Coronary artery (tissue), 2 donors: ENCODE data around the gene C5AR2.
"Not testable (repeated sequence)": the region's sequence is repeated elsewhere in the genome, so short reads cannot be mapped to it uniquely, and the experiment has no call there.

Source experiments
- DNase-seq: peaks from one replicate; pipeline ENCODE4 v3.0.0-alpha.2; 2017; ENCODE audit warnings: low spot score
- H3K27ac ChIP-seq, 2 donors: fragments of 200-600 bp; sonication (generic); one replicate each; pipeline ENCODE4 v1.5.1; 2016 to 2019
- H3K4me3 ChIP-seq: fragments of 200-600 bp; sonication (generic); 2 replicates; pipeline ENCODE4 v1.5.1; 2016; ENCODE audit warnings: mild to moderate bottlenecking, moderate library complexity
- TF ChIP-seq, protein P1 (sequence below): fragments of 200-600 bp; sonication (generic); IDR thresholded peaks from one replicate; pipeline ENCODE4 v1.5.1; 2019; ENCODE audit warnings: antibody characterized with exemption

Gene C5AR2

DNA sequence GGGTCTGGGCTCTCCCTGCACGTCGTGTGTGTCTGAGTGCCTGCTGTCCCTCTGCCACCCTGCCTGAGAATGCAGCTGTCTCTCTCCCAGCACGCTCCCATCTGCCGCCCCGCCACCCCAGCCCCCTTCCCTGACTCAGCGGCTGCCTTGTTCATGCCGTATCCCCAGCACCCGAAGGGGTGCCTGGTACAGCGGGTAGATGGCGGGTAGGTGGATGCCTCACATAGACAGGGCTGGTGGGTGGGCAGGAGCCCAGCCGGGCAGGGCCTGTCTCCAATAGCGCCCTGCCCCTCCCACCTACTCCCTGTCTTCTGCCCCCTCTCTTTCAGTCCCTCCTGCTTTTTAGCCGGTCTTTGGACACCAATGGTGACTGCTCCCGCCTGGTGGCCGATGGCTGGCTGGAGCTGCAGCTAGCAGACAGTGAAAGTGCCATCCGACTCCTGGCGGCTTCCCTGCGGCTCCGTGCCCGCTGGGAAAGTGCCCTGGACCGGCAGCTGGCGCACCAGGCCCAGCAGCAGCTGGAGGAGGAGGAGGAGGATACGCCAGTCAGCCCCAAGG lies 47.5 kb downstream of the C5AR2 start:
- Histone ChIP-seq H3K4me3 (no peak overlapping the region), H3K27ac (no peak overlapping the region)
- TF ChIP-seq, protein P1, sequence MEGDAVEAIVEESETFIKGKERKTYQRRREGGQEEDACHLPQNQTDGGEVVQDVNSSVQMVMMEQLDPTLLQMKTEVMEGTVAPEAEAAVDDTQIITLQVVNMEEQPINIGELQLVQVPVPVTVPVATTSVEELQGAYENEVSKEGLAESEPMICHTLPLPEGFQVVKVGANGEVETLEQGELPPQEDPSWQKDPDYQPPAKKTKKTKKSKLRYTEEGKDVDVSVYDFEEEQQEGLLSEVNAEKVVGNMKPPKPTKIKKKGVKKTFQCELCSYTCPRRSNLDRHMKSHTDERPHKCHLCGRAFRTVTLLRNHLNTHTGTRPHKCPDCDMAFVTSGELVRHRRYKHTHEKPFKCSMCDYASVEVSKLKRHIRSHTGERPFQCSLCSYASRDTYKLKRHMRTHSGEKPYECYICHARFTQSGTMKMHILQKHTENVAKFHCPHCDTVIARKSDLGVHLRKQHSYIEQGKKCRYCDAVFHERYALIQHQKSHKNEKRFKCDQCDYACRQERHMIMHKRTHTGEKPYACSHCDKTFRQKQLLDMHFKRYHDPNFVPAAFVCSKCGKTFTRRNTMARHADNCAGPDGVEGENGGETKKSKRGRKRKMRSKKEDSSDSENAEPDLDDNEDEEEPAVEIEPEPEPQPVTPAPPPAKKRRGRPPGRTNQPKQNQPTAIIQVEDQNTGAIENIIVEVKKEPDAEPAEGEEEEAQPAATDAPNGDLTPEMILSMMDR, result no peak
- DNase-seq, result no peak

DNA sequence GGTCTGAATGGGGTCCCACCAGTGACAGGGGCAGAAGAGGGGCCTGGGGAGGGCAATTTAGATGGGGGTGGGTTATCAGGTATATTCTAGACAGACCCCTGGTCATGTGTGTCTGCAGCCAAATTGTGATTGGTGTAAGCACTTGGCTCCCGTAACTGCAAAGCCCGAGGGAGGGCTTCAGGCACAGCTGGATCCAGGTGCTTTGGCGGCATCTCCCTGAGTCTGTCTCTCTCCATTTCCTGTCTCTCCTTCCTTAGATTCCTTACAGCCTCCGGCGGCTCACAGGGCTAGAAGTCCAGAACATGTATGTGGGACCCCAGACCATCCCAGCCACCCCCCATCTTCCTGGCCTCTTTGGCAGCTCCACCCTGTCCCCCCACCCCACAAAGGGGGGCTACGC lies 48.6 kb downstream of the C5AR2 start:
- Histone ChIP-seq H3K4me3 (no peak overlapping the region), H3K27ac (no peak overlapping the region)
- TF ChIP-seq, protein P1, result no peak
- no peak for DNase-seq

DNA sequence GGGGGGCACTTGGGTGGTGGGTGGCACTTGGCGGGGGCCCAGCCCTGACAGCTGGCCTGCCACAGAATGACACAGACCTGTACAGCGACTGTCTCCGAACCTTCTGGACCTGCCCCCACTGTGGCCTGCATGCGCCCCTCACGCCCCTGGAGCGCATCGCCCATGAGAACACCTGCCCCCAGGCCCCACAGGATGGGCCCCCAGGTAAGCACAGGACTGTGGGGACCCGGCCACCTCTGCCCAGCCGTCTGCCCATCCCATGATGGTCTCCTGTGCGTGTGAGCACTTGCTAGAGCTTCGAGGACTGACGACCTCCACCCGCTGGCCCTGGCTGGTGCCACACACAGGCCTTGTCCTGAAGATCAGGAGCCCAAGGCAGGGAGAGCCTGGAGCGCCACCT lies 49.1 kb downstream of the C5AR2 start:
- Histone ChIP-seq H3K4me3 (no peak overlapping the region), H3K27ac (no peak overlapping the region)
- no peak for DNase-seq
- TF ChIP-seq, protein P1, result no peak

DNA sequence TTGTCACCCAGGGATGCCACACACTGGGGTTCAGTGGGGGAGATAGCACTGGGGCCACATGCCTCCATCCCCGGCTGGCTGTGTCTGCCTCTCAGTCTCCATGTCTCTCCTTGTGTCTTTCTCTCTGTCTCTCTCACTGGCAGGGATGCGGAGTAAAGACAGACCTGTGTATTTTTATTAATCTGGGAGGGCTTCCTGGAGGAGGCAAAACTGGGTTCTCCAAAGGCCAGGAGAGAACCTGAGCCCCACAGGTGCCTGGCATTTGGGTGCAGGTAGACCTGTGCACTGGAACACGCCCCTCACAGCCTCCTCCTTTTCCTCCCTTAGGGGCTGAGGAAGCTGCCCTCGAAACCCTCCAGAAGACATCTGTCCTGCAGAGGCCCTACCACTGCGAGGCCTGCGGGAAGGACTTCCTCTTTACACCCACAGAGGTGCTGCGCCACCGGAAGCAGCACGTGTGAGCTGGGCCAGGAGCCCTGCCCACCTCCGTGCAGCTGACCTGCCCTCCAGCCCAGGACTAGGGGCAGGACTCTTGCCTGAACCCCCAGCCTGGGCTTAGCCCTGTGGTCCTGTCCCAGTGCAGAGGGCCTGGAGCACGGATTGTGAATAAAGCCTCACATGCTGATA lies 49.8 kb downstream of the C5AR2 start:
- TF ChIP-seq, protein P1, result no peak
- Histone ChIP-seq H3K4me3 (no peak overlapping the region), H3K27ac (no peak overlapping the region)
- DNase-seq, result no peak

DNA sequence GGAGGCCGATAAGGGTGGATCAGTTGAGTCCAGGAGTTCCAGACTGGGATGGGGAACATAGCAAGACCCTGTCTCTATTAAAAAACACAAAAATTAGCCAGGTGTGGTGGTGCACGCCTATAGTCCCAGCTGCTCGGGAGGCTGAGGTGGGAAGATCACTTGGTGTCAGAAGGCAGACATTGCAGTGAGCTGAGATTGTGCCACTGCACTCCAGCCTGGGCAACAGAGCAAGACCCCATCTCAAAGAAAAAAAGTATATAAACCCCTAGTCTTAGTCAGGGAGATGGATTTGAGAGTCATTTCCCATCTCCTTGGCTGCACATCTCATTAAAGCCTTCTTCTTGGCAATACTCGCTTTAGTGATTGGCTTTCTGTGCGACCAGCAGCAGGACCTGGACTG lies 51.9 kb downstream of the C5AR2 start:
- DNase-seq, H3K4me3 ChIP-seq, H3K27ac ChIP-seq: not testable (repeated sequence)

DNA sequence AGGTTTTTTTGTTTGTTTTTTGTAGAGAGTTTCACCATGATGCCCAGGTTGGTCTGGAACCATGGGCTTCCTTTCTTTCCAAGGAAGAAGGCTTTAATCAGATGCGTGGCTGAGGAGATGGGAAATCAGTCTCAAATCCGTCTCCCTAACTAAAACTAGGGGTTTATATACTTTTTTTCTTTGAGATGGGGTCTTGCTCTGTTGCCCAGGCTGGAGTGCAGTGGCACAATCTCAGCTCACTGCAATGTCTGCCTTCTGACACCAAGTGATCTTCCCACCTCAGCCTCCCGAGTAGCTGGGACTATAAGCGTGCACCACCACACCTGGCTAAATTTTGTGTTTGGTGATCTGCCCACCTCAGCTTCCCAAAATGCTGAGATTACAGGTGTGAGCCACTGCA lies 52.6 kb downstream of the C5AR2 start:
- H3K27ac ChIP-seq, H3K4me3 ChIP-seq, DNase-seq: not testable (repeated sequence)

DNA sequence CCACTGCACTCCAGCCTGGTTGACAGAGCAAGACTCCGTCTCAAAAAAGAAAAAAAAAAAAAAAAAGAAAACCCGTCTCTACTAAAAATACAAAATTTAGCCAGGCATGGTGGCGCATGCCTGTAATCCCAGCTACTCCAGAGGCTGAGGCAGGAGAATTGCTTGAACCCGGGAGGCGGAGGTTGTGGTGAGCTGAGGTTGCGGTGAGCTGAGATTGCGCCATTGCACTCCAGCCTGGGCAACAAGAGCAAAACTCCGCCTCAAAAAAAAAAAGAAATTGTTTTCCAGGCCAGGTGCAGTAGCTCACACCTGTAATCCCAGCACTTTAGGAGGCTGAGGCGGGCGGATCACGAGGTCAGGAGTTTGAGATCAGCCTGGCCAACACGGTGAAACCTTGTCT lies 54.6 kb downstream of the C5AR2 start:
- not testable (repeated sequence) for H3K27ac ChIP-seq, DNase-seq, H3K4me3 ChIP-seq

DNA sequence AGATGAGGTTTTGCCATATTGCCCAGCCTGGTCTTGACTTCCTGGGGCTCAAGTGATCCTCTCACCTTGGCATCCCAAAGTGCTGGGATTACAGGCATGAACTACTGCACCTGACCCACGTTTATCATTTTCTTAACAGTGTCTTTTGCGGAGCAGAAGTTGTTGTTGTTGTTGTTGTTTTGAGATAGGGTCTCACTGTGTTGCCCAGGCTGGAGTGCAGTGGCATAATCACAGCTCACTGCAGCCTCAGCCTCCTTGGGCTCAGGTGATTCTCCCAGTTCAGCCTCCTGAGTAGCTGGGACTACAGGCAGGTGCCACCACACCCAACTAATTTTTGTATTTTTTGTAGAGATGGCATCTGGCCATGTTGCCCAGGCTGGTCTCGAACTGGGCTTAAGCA lies 55.6 kb downstream of the C5AR2 start:
- not testable (repeated sequence) for H3K27ac ChIP-seq, H3K4me3 ChIP-seq, DNase-seq

DNA sequence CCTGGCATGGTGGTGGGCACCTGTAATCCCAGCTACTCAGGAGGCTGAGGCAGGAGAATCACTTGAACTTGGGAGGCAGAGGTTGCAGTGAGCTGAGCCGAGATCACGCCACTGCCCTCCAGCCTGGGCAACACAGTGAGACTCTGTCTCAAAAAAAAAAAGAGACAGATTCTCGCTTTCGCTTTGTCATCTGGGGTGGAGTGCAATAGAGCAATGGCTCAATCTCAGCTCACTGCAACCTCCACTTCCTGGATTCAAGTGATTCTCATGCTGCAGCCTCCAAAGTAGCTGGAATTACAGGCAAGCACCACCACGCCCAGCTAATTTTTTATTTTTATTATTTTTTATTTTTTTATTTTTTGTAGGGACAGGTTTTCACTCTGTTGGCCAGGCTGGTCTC lies 56.7 kb downstream of the C5AR2 start:
- H3K4me3 ChIP-seq, DNase-seq: not testable (repeated sequence)
- peak overlapping the region in 1 of 2 donors; percentile 32 for H3K27ac ChIP-seq

DNA sequence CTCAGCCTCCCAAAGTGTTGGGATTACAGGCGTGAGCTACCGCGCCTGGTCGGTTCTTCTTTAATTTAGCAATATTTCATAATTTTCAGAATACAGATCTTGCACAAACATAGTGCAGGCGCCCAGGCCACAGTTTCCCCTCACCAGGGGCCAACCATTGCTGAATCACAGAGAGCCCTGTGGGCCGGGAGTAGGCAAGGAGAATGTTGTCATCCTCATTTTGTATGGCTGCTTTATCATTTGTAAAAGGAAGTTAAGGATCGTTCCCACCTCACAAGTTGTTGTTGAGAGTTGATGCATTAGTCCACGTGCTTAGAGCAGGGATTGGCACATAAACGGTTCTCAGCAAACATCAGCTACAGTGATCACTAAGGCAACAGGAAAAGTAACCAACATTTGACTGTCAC lies 57.2 kb downstream of the C5AR2 start:
- Histone ChIP-seq H3K27ac (peak overlapping the region in 1 of 2 donors; percentile 42), H3K4me3 (no peak overlapping the region)
- DNase-seq, result no peak

More for the DNA sequence above, 57.2 kb downstream of the C5AR2 start:
- TF ChIP-seq, protein P1, result no peak
